AG04449 (cell line): Measurements from ENCODE around the gene C1orf21.

Experiments used
- CTCF ChIA-PET: fragments of 350-600 bp; formaldehyde crosslinking; extraction: SDS; loops from one replicate; lab custom pipeline; 2021; ENCODE audit warnings: antibody characterized with exemption; lab: Yijun Ruan, JAX
- POLR2A ChIA-PET: fragments of 400-600, 350-600 bp; formaldehyde crosslinking; extraction: SDS; loops from one replicate; lab custom pipeline; 2020; ENCODE audit warnings: antibody characterized with exemption, inconsistent platforms; lab: Yijun Ruan, JAX
- DNase-seq: peaks from one replicate; pipeline ENCODE4 v3.0.0-alpha.2; 2010; ENCODE audit warnings: low read depth, low spot score
- H3K4me3 ChIP-seq: 2 replicates; pipeline ENCODE4 v1.5.1; 2011; ENCODE audit warnings: low read depth, mild to moderate bottlenecking, control low read depth, low read length
- TF ChIP-seq, protein P1 (sequence below): IDR thresholded peaks from one replicate; pipeline ENCODE4 v1.5.1; 2011; ENCODE audit warnings: mild to moderate bottlenecking, moderate library complexity, low read length, control low read depth, inconsistent platforms; ENCODE audit not compliant: insufficient read depth; ENCODE audit errors: missing control alignments

Gene C1orf21

DNA sequence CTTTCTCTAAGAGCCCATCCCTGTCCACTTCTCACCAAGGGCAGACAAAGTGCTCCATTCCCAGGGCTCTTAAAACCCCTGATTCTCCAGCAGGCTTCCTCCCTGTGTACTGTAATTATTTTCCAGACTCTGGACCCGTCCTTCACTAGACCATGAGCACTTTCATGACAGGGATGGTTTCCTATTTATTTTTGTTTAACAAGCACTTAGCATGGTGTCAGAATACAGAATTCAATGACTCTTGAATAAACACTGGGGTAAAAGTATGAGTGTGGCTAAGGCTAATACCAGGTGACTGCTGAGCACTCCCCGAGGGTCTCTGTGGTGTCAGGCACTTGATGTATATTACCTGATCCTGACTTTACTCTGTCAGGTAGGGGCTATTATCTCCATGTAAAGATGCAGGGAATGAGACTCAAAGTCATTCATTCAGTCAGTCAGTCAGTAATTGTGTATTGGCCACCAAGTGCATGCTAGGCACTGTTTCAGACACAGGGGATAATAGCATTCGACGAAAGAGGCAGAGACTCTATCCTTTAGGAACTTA is 47.2 kb downstream of the C1orf21 start:
- ChIA-PET POLR2A (no interaction called here), CTCF (no interaction called here)
- H3K4me3 ChIP-seq: no peak overlapping the region
- DNase-seq: no peak
- TF ChIP-seq, protein P1, sequence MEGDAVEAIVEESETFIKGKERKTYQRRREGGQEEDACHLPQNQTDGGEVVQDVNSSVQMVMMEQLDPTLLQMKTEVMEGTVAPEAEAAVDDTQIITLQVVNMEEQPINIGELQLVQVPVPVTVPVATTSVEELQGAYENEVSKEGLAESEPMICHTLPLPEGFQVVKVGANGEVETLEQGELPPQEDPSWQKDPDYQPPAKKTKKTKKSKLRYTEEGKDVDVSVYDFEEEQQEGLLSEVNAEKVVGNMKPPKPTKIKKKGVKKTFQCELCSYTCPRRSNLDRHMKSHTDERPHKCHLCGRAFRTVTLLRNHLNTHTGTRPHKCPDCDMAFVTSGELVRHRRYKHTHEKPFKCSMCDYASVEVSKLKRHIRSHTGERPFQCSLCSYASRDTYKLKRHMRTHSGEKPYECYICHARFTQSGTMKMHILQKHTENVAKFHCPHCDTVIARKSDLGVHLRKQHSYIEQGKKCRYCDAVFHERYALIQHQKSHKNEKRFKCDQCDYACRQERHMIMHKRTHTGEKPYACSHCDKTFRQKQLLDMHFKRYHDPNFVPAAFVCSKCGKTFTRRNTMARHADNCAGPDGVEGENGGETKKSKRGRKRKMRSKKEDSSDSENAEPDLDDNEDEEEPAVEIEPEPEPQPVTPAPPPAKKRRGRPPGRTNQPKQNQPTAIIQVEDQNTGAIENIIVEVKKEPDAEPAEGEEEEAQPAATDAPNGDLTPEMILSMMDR: no peak

DNA sequence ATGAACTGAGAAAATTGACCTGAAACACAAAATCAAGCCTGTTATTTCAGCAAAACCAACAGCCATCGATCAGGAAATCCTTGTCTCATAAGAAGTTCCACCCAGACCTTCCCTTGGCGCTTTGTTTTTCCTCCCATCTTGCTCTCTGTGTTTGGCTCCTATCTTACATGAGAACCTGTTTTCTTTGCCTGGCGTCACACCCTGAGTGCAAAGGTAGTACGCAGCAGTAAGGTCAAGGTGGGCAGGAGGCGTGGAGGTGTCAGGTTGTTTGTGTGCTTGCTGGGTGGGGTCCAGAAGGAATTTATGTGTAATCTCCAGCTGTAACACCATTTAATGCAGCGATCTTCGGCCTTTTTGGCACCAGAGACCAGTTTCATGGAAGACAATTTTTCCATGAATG is 50.5 kb downstream of the C1orf21 start:
- no peak for DNase-seq
- ChIA-PET CTCF (no interaction called here), POLR2A (no interaction called here)
- TF ChIP-seq, protein P1: no peak
- H3K4me3 ChIP-seq: no peak overlapping the region

DNA sequence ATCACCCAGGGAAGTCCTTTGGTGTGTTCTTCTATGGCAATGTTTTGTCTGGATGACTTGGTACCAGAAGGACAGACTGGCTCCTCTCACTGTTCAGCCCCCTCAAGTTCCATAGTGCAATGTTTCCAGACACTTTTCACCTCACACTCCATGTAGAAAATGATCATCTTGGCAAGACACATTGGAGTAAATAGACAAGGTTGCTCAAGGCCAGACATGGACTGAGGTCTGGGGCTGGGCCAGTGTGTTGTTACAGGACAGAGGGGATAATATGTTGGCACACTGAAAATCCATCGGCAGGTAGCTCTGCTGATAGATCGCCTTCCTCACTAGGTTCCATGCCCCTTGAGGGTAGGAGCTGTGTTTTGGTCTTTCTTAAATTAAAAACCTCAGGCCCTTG is 51.5 kb downstream of the C1orf21 start:
- POLR2A ChIA-PET: no interaction called here
- H3K4me3 ChIP-seq: no peak overlapping the region
- TF ChIP-seq, protein P1: no peak
- CTCF ChIA-PET: interaction anchor here (0.8 kb wide), 1 partner anchor 11 kb away, joined by 3 read pairs; no protein-coding TSS in a partner anchor
- no peak for DNase-seq

DNA sequence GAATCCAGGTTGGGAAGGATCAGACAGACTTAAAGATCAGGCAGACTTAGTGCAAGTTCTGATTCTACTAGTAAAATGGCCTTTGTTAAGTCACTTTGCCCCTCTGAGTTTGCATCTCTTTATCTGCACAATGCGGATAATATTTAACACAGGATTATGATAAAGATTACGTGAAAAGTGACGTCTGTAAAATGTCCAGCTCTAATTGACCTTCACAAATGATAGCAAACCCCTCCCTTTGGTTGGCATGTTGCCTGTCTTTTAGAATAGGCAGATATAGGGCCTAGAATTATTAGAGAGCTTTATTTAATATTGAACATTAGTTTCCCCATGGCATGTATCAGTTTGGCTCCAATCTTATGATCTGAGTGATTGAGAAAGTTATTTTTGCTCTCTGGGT is 55.4 kb downstream of the C1orf21 start:
- TF ChIP-seq, protein P1: no peak
- POLR2A ChIA-PET: no interaction called here
- no peak overlapping the region for H3K4me3 ChIP-seq
- no peak for DNase-seq
- CTCF ChIA-PET: no interaction called here

DNA sequence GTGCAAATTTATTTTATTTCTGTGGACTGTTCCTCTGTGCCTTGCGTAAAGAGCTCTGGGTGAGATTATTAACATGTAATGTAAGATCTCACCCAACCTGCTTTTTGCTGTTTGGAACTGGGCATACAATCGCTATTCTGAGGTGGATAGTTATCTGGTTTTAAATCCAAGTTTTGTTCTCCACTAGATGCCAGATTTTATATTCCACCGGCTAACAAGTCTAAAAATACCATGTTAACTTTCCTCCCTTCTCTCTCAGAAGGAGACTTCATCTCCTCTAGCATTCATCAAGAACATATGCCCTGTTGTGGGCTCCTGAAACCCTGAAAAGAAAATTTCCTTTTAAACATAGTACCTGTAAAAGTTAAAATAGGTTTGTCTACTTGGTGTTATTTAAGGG is 56.4 kb downstream of the C1orf21 start:
- no peak for DNase-seq
- ChIA-PET CTCF (no interaction called here), POLR2A (no interaction called here)
- TF ChIP-seq, protein P1: no peak
- H3K4me3 ChIP-seq: no peak overlapping the region

DNA sequence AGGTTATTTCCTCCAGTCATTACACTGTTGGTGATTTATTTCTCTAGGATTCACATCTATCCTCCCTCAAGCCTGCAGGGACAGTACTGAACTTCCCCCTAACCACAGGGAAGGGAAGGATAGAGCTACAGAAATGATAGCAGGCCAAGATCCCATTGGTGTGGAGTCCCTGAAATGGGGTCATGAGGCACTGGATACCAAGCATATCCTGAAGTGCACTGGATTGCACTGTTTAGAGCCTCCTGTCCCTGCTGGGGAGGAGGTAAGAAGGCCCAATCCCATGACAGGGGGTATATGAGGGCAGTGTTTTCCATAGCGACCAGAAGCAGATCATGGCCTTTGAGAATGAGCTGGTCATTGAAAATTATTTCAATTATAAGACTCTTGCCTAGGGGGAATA is 56.8 kb downstream of the C1orf21 start:
- CTCF ChIA-PET: no interaction called here
- POLR2A ChIA-PET: no interaction called here

More for the DNA sequence above, 56.8 kb downstream of the C1orf21 start:
- TF ChIP-seq, protein P1: no peak
- no peak for DNase-seq
- H3K4me3 ChIP-seq: no peak overlapping the region
